Endothelial cell (in vitro differentiated cells): ENCODE measurements around the gene CUL4A. TPM values are rescaled to one million over a fixed set of nuclear protein-coding genes. Genes with fewer than 3 reads are reported as not detected.

Experiments
- DNase-seq: peaks from one replicate; pipeline ENCODE4 v3.0.0; 2021; ENCODE audit warnings: low spot score
- H3K27ac Mint-ChIP-seq: one replicate; pipeline ENCODE4 v1.8.0; 2021; ENCODE audit warnings: mixed read lengths, inconsistent platforms; ENCODE audit not compliant: unreplicated experiment
- H3K27me3 Mint-ChIP-seq: one replicate; pipeline ENCODE4 v1.8.0; 2021; ENCODE audit warnings: mild to moderate bottlenecking, moderate library complexity, mixed read lengths, inconsistent platforms; ENCODE audit not compliant: unreplicated experiment
- H3K36me3 Mint-ChIP-seq: one replicate; pipeline ENCODE4 v1.8.0; 2021; ENCODE audit warnings: mild to moderate bottlenecking, low read depth, mixed read lengths, inconsistent platforms; ENCODE audit not compliant: unreplicated experiment
- H3K4me1 Mint-ChIP-seq: one replicate; pipeline ENCODE4 v1.8.0; 2021; ENCODE audit warnings: mild to moderate bottlenecking, mixed read lengths, inconsistent platforms; ENCODE audit not compliant: unreplicated experiment
- H3K4me3 Mint-ChIP-seq: one replicate; pipeline ENCODE4 v1.8.0; 2021; ENCODE audit warnings: mild to moderate bottlenecking, mixed read lengths, inconsistent platforms; ENCODE audit not compliant: unreplicated experiment
- H3K9me3 Mint-ChIP-seq: one replicate; pipeline ENCODE4 v1.8.0; 2021; ENCODE audit warnings: mixed read lengths, inconsistent platforms; ENCODE audit not compliant: unreplicated experiment
- total RNA-seq: library from RNA; stranded (reverse); fragmentation: NEBNext Ultra II Directional; extraction: Animal tissue kit (Norgen Biotek cat#: 25700); gene quantifications from one replicate; pipeline ENCODE4 v1.2.1, GENCODE V29; 2021; ENCODE audit not compliant: unreplicated experiment
- TF ChIP-seq, protein P1 (sequence below): fragments of 200-600 bp; sonication (generic); IDR thresholded peaks from one replicate; pipeline ENCODE4 v1.5.0; 2021; ENCODE audit warnings: antibody characterized with exemption; ENCODE audit not compliant: unreplicated experiment

The CUL4A gene
- total RNA-seq, 1 donor from 2014 or later: 55.8 TPM

DNA sequence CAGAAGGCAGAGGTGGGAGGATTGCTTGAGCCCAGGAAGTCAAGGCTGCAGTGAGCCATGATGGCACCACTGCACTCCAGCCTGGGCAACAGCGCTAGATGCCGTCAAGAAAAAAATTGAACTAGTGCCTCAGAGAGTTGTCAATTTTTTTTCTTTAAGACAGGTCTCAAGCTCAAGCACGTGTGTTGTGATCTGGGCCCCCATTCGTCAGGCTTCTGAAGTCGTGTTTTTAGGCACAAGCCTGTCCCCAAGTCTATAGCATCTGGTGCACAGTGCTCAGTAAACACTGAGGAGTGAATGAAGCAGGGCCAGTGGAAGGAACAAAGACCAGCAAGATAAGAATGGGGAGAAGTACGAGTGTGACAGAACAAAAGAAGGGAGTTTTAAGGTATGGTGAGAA, 63.9 kb downstream of the CUL4A start:
- H3K36me3 Mint-ChIP-seq: peaks cover 5% of the 10 kb centered on the region
- H3K4me1 Mint-ChIP-seq: peaks cover 5% of the 10 kb centered on the region
- TF ChIP-seq, protein P1, sequence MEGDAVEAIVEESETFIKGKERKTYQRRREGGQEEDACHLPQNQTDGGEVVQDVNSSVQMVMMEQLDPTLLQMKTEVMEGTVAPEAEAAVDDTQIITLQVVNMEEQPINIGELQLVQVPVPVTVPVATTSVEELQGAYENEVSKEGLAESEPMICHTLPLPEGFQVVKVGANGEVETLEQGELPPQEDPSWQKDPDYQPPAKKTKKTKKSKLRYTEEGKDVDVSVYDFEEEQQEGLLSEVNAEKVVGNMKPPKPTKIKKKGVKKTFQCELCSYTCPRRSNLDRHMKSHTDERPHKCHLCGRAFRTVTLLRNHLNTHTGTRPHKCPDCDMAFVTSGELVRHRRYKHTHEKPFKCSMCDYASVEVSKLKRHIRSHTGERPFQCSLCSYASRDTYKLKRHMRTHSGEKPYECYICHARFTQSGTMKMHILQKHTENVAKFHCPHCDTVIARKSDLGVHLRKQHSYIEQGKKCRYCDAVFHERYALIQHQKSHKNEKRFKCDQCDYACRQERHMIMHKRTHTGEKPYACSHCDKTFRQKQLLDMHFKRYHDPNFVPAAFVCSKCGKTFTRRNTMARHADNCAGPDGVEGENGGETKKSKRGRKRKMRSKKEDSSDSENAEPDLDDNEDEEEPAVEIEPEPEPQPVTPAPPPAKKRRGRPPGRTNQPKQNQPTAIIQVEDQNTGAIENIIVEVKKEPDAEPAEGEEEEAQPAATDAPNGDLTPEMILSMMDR: no peak
- no peak for DNase-seq
- no peaks in the 10 kb centered on the region for H3K9me3 Mint-ChIP-seq
- H3K27ac Mint-ChIP-seq: peak overlapping the region; percentile 57
- no peaks in the 10 kb centered on the region for H3K27me3 Mint-ChIP-seq
- H3K4me3 Mint-ChIP-seq: no peak overlapping the region

DNA sequence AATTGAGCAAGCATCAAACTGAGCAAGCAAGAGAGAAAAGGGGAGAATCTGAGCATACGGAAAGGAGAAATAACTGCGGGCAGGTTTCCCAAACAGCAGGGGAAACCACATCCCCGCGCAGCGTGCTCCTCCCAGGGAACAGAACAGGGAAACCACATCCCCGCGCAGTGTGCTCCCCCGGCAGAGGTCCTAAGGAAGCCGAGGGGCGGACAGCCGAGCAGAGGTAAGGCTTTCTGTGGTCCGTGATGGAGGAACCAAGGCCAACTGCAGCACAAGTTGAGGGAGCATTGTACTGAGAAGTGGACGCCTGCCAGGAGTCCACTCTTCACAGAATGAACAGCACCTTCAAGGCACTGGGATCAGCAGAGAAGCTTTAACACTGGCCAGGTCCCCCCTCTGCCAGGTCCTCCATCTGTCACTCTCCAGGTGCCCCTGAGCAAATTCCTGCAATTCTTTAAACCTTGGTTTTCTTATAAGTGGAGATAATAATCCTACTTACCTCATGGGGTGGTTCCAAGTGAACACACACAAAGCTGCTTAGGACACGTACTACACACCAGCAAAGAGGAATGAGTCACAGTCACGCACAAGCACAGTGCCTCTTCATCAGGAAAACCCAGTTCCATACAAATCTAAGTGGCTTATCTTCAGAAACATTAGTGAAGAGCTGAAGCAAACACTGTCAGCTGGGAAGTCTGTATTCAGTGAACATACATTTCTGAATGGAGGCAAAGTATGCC, 64.6 kb downstream of the CUL4A start:
- TF ChIP-seq, protein P1: no peak
- no peak overlapping the region for H3K27ac Mint-ChIP-seq
- no peaks in the 10 kb centered on the region for H3K9me3 Mint-ChIP-seq
- peaks cover 5% of the 10 kb centered on the region for H3K36me3 Mint-ChIP-seq
- H3K4me1 Mint-ChIP-seq: peaks cover 5% of the 10 kb centered on the region
- H3K27me3 Mint-ChIP-seq: no peaks in the 10 kb centered on the region
- no peak overlapping the region for H3K4me3 Mint-ChIP-seq
- no peak for DNase-seq

DNA sequence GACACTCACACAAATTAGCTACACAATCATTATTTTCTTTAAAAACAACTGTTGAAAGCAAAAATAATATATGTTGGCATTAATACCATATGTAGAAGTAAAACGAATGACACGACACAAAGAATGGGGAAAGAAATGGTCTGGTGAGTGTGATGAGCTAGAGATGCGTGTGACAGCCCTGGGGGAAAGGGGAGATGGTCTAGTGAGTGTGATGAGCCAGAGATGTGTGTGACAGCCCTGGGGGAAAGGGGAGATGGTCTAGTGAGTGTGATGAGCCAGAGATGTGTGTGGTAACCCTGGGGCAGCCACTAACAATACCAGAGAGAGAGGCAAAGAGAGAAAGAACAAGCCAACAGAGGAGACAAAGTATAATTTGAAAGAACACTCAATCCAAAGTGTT, 65.3 kb downstream of the CUL4A start:
- TF ChIP-seq, protein P1: no peak
- Mint-ChIP-seq H3K4me3 (no peak overlapping the region), H3K36me3 (peaks cover 5% of the 10 kb centered on the region), H3K4me1 (peaks cover 5% of the 10 kb centered on the region), H3K27me3 (no peaks in the 10 kb centered on the region), H3K27ac (peak overlapping the region; percentile 26), H3K9me3 (no peaks in the 10 kb centered on the region)
- DNase-seq: no peak

DNA sequence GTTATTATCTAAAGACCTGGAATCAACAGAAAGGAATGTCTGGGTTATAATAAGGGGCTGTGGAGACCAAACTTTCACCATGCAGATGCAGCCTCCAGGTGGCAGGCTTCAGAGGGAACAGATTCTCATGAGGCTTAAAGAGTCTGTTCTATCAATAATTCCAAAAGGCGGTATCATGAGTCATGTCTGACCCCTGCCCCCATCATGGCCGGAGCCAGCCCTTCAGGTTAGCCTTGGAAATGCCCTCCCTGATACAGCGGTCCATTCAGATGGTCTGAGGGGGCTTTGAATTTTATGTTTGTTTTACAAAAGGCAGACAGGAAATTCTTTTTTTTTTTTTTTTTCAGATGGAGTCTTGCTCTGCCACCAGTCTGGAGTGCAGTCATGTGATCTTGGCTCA, 66.0 kb downstream of the CUL4A start:
- Mint-ChIP-seq H3K4me3 (no peak overlapping the region), H3K4me1 (peaks cover 5% of the 10 kb centered on the region), H3K36me3 (peaks cover 5% of the 10 kb centered on the region), H3K27me3 (no peaks in the 10 kb centered on the region), H3K9me3 (no peaks in the 10 kb centered on the region), H3K27ac (no peak overlapping the region)
- TF ChIP-seq, protein P1: peak; percentile 45
- peak; percentile 55 for DNase-seq

DNA sequence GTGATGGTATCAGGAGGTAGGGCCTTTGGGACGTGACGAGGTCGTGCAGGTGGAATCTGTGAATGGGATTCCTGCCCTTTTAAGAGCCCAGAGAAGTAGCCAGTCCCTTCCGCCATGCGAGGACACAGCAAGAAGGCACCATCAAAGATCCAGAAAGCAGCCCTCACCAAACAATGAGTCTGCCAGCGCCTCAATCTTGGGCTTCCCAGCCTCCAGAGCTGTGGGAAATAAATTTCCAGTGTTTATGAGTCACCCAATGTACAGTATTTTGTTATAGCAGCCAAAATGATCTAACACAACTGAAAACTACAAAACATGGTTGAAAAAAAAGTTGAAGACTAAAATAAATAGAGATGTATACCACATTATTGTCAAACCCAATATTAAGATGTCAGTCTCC, 70.7 kb downstream of the CUL4A start:
- H3K27me3 Mint-ChIP-seq: no peaks in the 10 kb centered on the region
- H3K4me1 Mint-ChIP-seq: peaks cover 3% of the 10 kb centered on the region
- no peak overlapping the region for H3K4me3 Mint-ChIP-seq
- H3K36me3 Mint-ChIP-seq: no peaks in the 10 kb centered on the region
- TF ChIP-seq, protein P1: no peak
- H3K9me3 Mint-ChIP-seq: no peaks in the 10 kb centered on the region
- no peak for DNase-seq
- no peak overlapping the region for H3K27ac Mint-ChIP-seq
